BJ (cell line): Measurements from ENCODE around the gene CSTF1. TPM values are rescaled to one million over a fixed set of nuclear protein-coding genes. Genes with fewer than 3 reads are reported as not detected.

Source experiments
- CTCF ChIA-PET: fragments of 350-600 bp; formaldehyde crosslinking; extraction: SDS; loops from one replicate; lab custom pipeline; 2021; ENCODE audit warnings: antibody characterized with exemption, inconsistent platforms; lab: Yijun Ruan, JAX
- POLR2A ChIA-PET: fragments of 300-600 bp; sonication (Branson Sonifier 250); formaldehyde crosslinking; extraction: SDS; loops from one replicate; lab custom pipeline; 2021; ENCODE audit warnings: antibody characterized with exemption; lab: Charles Lee
- DNase-seq: peaks from one replicate; pipeline ENCODE4 v3.0.0-alpha.2; 2011; ENCODE audit warnings: low read depth
- H3K27me3 ChIP-seq: 2 replicates; pipeline ENCODE4 v1.6.0; 2011; ENCODE audit warnings: low read length; ENCODE audit not compliant: control insufficient read depth, insufficient read depth
- H3K36me3 ChIP-seq: 2 replicates; pipeline ENCODE4 v1.5.1; 2011; ENCODE audit warnings: low read length; ENCODE audit not compliant: control insufficient read depth, insufficient read depth
- H3K4me3 ChIP-seq: 2 replicates; pipeline ENCODE4 v1.5.1; 2011; ENCODE audit warnings: low read depth, mild to moderate bottlenecking, control low read depth, low read length
- polyA plus RNA-seq: library from polyadenylated mRNA; depleted of rRNA; stranded (reverse); fragments of >200 nt; gene quantifications from 2 replicates; pipeline ENCODE4 v1.2.3, GENCODE V29; 2011
- TF ChIP-seq, protein P1 (sequence below): IDR thresholded peaks from 2 replicates; pipeline ENCODE4 v1.5.1; 2011; ENCODE audit warnings: low read depth, mild to moderate bottlenecking, control low read depth, inconsistent platforms, low read length, moderate library complexity; ENCODE audit not compliant: insufficient read depth

Gene CSTF1
- polyA plus RNA-seq, 1 experiment = 59.5 TPM

DNA sequence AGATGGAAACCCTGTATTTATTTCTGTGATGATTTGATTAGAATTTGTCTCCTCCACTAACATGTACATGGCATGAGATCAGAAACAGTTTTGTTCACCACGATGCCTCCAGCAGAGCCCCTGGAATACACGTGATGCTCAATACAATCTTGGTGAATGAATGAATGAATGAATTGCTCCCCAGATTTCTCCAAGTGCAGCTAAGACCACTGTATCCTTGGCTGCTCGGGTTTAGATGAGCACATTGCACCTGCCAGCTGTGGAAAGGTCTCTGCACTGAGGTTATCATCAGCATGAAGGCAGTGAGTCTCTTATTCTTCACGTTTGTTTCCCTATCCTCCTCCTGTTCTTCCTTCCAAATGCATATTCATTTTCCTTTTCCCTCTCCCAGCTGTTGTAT, 37.5 kb downstream of the CSTF1 start:
- TF ChIP-seq, protein P1, sequence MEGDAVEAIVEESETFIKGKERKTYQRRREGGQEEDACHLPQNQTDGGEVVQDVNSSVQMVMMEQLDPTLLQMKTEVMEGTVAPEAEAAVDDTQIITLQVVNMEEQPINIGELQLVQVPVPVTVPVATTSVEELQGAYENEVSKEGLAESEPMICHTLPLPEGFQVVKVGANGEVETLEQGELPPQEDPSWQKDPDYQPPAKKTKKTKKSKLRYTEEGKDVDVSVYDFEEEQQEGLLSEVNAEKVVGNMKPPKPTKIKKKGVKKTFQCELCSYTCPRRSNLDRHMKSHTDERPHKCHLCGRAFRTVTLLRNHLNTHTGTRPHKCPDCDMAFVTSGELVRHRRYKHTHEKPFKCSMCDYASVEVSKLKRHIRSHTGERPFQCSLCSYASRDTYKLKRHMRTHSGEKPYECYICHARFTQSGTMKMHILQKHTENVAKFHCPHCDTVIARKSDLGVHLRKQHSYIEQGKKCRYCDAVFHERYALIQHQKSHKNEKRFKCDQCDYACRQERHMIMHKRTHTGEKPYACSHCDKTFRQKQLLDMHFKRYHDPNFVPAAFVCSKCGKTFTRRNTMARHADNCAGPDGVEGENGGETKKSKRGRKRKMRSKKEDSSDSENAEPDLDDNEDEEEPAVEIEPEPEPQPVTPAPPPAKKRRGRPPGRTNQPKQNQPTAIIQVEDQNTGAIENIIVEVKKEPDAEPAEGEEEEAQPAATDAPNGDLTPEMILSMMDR = no peak
- no peaks in the 10 kb centered on the region for H3K27me3 ChIP-seq

DNA sequence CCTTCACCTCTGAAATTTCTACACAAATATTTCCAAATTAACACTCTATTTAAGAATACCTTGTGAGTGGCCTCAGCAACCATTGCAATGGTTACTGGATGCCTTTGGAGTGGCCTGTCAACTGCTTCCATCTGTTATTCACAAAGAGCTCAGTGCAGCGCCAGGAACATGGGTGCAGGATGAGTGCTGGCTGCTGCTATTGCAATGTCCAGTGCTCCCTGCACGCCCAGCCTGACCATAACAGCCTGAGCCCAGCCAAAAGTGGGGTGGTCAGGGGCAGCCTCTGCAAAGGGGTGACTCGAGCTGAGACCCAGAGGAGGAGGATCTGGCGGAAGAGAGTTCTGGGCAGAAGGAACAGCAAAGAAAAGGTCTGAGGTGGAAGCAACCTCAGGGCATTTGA, 38.0 kb downstream of the CSTF1 start:
- ChIA-PET POLR2A (interaction anchor here (1.0 kb wide), 1 partner anchor 9 kb away, joined by 4 read pairs; no protein-coding TSS in a partner anchor), CTCF (no interaction called here)
- TF ChIP-seq, protein P1 = no peak
- Histone ChIP-seq H3K27me3 (no peaks in the 10 kb centered on the region), H3K4me3 (no peak overlapping the region), H3K36me3 (no peaks in the 10 kb centered on the region)
- no peak for DNase-seq

More for the DNA sequence above, 37.5 kb downstream of the CSTF1 start:
- ChIA-PET CTCF (no interaction called here), POLR2A (interaction anchor here (1.0 kb wide), 1 partner anchor 10 kb away, joined by 4 read pairs; no protein-coding TSS in a partner anchor)
- Histone ChIP-seq H3K4me3 (no peak overlapping the region), H3K36me3 (no peaks in the 10 kb centered on the region)
- DNase-seq = no peak

DNA sequence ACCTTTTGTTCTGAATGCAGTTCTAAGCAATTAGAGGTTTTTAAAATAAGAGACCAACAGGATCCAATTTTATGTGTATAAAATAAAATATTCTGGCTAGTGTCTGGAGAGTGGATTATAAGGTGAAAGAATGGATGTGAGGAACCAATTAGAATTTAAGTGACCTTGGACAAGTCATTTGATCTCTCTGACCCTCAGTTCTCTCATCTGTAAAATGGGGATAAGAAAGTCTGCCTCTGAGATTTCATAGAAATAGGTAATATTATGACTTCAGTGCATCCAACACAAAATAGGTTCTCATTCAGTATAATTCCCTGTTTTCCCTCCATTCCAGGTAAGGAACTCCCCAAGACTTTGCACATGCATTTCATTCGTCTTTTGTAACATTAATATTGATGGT, 38.5 kb downstream of the CSTF1 start:
- no peaks in the 10 kb centered on the region for H3K27me3 ChIP-seq
- POLR2A ChIA-PET = no interaction called here
- TF ChIP-seq, protein P1 = no peak
- no peak overlapping the region for H3K4me3 ChIP-seq
- CTCF ChIA-PET = no interaction called here
- no peaks in the 10 kb centered on the region for H3K36me3 ChIP-seq
- no peak for DNase-seq

DNA sequence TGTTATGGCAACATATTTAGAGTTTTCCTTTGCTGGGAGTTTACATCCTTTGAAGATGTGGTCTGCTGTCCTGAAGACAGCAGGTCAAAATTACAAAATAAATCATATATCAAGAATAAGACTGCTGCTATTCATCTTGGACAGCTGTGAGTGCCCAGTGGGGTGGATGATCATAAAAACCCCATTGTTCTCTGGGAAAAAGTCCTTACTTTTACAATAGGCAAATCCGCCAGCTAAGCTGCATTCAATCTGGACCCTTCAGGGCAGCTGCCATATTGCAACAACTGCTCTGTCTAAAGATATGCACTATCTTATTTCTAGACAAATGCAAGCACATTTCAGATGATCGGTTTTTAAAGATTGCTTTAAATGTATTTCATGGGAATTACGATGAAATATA, 39.0 kb downstream of the CSTF1 start:
- Histone ChIP-seq H3K4me3 (no peak overlapping the region), H3K36me3 (no peaks in the 10 kb centered on the region), H3K27me3 (no peaks in the 10 kb centered on the region)
- CTCF ChIA-PET = no interaction called here
- TF ChIP-seq, protein P1 = no peak
- POLR2A ChIA-PET = no interaction called here
- no peak for DNase-seq

DNA sequence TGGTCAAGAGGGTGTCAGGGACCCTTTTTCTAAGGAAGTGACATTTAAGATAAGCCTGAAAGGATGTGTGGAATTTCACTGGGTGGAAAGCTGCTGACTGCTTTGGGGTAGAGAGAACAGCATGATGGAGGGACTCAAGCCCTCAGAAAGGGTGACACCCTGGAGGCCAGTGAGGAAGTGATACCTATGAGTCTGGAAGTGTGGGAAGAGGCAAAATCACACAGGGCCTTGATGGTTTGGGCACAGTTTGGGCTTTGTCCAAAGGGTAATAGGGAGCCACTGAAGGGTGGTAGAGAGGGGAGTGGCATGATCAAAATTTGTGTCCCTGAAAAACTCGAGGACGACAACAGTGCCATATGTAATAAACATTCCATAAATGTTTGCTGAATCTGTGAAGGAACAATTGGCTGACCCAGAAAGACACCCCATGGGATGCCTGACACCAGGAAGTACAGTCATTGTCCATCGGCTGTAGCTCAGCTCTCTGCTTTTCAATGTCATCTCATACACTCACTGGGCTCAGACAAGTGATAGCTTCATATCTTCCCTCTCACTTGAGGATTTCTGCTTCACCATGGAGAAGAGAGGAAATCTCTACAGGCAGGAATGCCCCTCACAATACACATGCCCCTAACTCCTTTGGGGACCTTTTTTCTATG, 40.9 kb downstream of the CSTF1 start:
- CTCF ChIA-PET = interaction anchor here (0.8 to 1.3 kb wide), 3 partner anchors 11 to 41 kb away, joined by 3 read pairs; partner anchors contain the start of gene AURKA
- DNase-seq = no peak
- TF ChIP-seq, protein P1 = no peak
- no peaks in the 10 kb centered on the region for H3K27me3 ChIP-seq
- H3K4me3 ChIP-seq = no peak overlapping the region
- POLR2A ChIA-PET = interaction anchor here (0.5 to 0.7 kb wide), 2 partner anchors 18 to 21 kb away, joined by 3 to 8 read pairs; no protein-coding TSS in a partner anchor
- no peaks in the 10 kb centered on the region for H3K36me3 ChIP-seq
